Neuronal stem cell (in vitro differentiated cells): ENCODE data around the gene GPR62.

Experiments used
- DNase-seq: peaks from one replicate; pipeline ENCODE4 v3.0.0-alpha.2; 2013; ENCODE audit warnings: low spot score
- H2AFZ ChIP-seq: one replicate; pipeline ENCODE4 v1.6.1; 2013; ENCODE audit warnings: mild to moderate bottlenecking, low read length, inconsistent platforms
- H2AK5ac ChIP-seq: 2 replicates; pipeline ENCODE4 v1.6.1; 2013; ENCODE audit warnings: low read depth, mild to moderate bottlenecking, inconsistent platforms, low read length, moderate library complexity, mixed read lengths
- H2BK120ac ChIP-seq: 2 replicates; pipeline ENCODE4 v1.6.1; 2013; ENCODE audit warnings: low read depth, mild to moderate bottlenecking, inconsistent platforms, low read length, moderate library complexity, mixed read lengths
- H2BK12ac ChIP-seq: one replicate; pipeline ENCODE4 v1.6.1; 2013; ENCODE audit warnings: low read length, inconsistent platforms
- H2BK15ac ChIP-seq: 2 replicates; pipeline ENCODE4 v1.6.1; 2013; ENCODE audit warnings: mild to moderate bottlenecking, low read length, inconsistent platforms, mixed read lengths
- H2BK5ac ChIP-seq: one replicate; pipeline ENCODE4 v1.6.1; 2013; ENCODE audit warnings: inconsistent platforms, mild to moderate bottlenecking, low read length, moderate library complexity
- H3K14ac ChIP-seq: one replicate; pipeline ENCODE4 v1.6.1; 2013; ENCODE audit warnings: low read length, inconsistent platforms
- H3K18ac ChIP-seq: 2 replicates; pipeline ENCODE4 v1.6.1; 2013; ENCODE audit warnings: low read length, inconsistent platforms
- H3K23ac ChIP-seq: 2 replicates; pipeline ENCODE4 v1.6.1; 2013; ENCODE audit warnings: low read depth, mild to moderate bottlenecking, mixed read lengths, low read length, inconsistent platforms; ENCODE audit not compliant: poor library complexity
- H3K27ac ChIP-seq: replicated peaks from 3 replicates; pipeline ENCODE4 v1.5.1; 2013; ENCODE audit warnings: low read length, inconsistent platforms
- H3K27me3 ChIP-seq, 3 experiments: 2 replicates each; pipeline ENCODE4 v1.6.1; 2013; ENCODE audit warnings: low read length in 3 of 3, mild to moderate bottlenecking in 2 of 3, inconsistent platforms in 1 of 3, low read depth in 1 of 3, mixed read lengths in 1 of 3, moderate library complexity in 1 of 3; ENCODE audit not compliant: control insufficient read depth in 3 of 3, insufficient read depth in 3 of 3
- H3K36me3 ChIP-seq, 2 donors: replicated peaks in 1 of 2; 2 replicates each; pipeline ENCODE4 v1.6.1; 2013; ENCODE audit warnings: low read length in 2 of 2; ENCODE audit not compliant: control insufficient read depth in 2 of 2, insufficient read depth in 2 of 2
- H3K4ac ChIP-seq: 2 replicates; pipeline ENCODE4 v1.6.1; 2013; ENCODE audit warnings: inconsistent platforms, mild to moderate bottlenecking, low read length, moderate library complexity
- H3K4me1 ChIP-seq, 2 donors: 1 replicate in 1 of 2; 2 replicates in 1 of 2; pipeline ENCODE4 v1.6.1; 2013; ENCODE audit warnings: low read length in 2 of 2, low read depth in 1 of 2; ENCODE audit not compliant: control insufficient read depth in 2 of 2, insufficient read depth in 1 of 2
- H3K4me2 ChIP-seq: one replicate; pipeline ENCODE4 v1.6.1; 2013; ENCODE audit warnings: mild to moderate bottlenecking, low read length, inconsistent platforms; ENCODE audit not compliant: insufficient read depth, poor library complexity, severe bottlenecking
- H3K4me3 ChIP-seq, 2 donors: 2 replicates each; pipeline ENCODE4 v1.5.1; 2013; ENCODE audit warnings: low read length in 2 of 2, mild to moderate bottlenecking in 2 of 2, inconsistent platforms in 1 of 2, moderate library complexity in 1 of 2
- H3K79me1 ChIP-seq: one replicate; pipeline ENCODE4 v1.6.1; 2013; ENCODE audit warnings: low read depth, mild to moderate bottlenecking, inconsistent platforms, low read length, moderate library complexity
- H3K9ac ChIP-seq: one replicate; pipeline ENCODE4 v1.6.1; 2013; ENCODE audit warnings: mild to moderate bottlenecking, low read depth, low read length, inconsistent platforms; ENCODE audit not compliant: poor library complexity
- H3K9me3 ChIP-seq, 2 donors: replicated peaks in 1 of 2; 2 replicates each; pipeline versions ENCODE3 to v1.6.1; 2013; ENCODE audit warnings: low read length in 2 of 2, mild to moderate bottlenecking in 2 of 2, inconsistent platforms in 1 of 2, low read depth in 1 of 2, mixed read lengths in 1 of 2, moderate library complexity in 1 of 2; ENCODE audit not compliant: control insufficient read depth in 2 of 2, insufficient read depth in 1 of 2
- H4K8ac ChIP-seq: one replicate; pipeline ENCODE4 v1.6.1; 2013; ENCODE audit warnings: low read depth, mild to moderate bottlenecking, inconsistent platforms, low read length, moderate library complexity
- H4K91ac ChIP-seq: one replicate; pipeline ENCODE4 v1.6.1; 2013; ENCODE audit warnings: low read length, low read depth, mild to moderate bottlenecking, inconsistent platforms; ENCODE audit not compliant: poor library complexity
- WGBS, 2 donors: extraction: QIAGEN DNeasy Blood & Tissue Kit; methylation state at CpG; one replicate each; pipeline ENCODE4 v1.1.7; 2013; ENCODE audit warnings: missing lambda C conversion rate in 2 of 2, mixed read lengths in 1 of 2; ENCODE audit not compliant: insufficient read length in 2 of 2, insufficient replicate concordance in 1 of 2; ENCODE audit errors: extremely low coverage in 2 of 2; 5-methylcytosine and 5-hydroxymethylcytosine counted together

GPR62 gene

DNA sequence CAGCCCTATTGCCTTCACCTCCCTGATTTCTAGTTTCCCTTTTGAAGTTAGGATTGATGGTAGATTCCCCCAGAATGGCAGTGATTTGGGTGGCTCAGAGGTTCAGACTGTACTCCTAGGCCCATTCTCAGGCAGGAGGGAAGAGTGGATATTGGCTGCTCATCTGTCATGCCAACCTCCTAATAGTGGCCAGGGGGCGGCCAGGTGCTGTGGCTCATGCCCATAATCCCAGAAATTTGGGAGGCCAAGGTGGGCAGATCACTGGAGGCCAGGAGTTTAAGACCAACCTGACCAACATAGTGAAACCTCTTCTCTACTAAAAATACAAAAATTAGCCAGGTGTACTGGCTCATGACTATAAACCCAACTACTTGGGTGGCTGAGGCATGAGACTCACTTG, 24.7 kb upstream of the GPR62 start:
- WGBS, 2 donors: no CpG with 5 or more reads among the region's 1 CpG
- H2BK12ac ChIP-seq: no peak overlapping the region
- no peak overlapping the region for H2BK120ac ChIP-seq
- H3K9me3 ChIP-seq: no peaks in the 10 kb centered on the region
- peaks cover 31 to 39% of the 10 kb centered on the region in 2 donors for H3K36me3 ChIP-seq
- no peaks in the 10 kb centered on the region for H3K27me3 ChIP-seq
- DNase-seq: no peak
- no peak overlapping the region for H3K4ac ChIP-seq
- H3K23ac ChIP-seq: no peak overlapping the region
- H3K4me1 ChIP-seq: no peaks in the 10 kb centered on the region
- no peak overlapping the region for H2AFZ ChIP-seq
- H3K9ac ChIP-seq: no peak overlapping the region
- no peak overlapping the region for H2BK15ac ChIP-seq
- no peak overlapping the region for H3K18ac ChIP-seq
- no peak overlapping the region for H3K27ac ChIP-seq
- no peak overlapping the region for H3K4me2 ChIP-seq
- H4K8ac ChIP-seq: no peak overlapping the region
- H2AK5ac ChIP-seq: no peak overlapping the region
- H3K14ac ChIP-seq: no peak overlapping the region
- H2BK5ac ChIP-seq: no peak overlapping the region
- no peak overlapping the region for H4K91ac ChIP-seq
- no peak overlapping the region for H3K4me3 ChIP-seq
- H3K79me1 ChIP-seq: peaks cover 3% of the 10 kb centered on the region

DNA sequence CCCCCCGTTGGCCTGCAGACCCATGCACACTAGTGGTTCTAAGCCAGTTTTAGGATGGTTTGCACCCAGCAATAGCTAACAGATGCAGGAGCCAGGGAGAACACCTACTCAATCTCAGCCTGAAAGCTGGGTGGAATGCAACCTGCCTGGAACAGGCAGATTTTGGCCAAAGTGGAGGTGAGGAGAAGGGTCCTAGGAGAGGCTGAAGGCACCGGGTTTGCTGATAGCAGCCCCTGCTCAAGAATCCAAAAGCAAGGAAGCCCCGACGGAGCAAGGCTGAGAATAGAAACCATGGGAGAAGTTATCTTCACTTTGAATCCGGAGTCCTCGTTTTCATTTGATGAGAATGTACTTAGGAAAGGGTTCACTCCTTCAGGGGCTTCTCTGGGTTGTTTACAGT, 23.4 kb upstream of the GPR62 start:
- Histone ChIP-seq H3K27me3 (no peaks in the 10 kb centered on the region), H2BK15ac (no peak overlapping the region), H2AK5ac (no peak overlapping the region), H3K36me3 (peaks cover 39 to 52% of the 10 kb centered on the region in 2 donors), H3K14ac (no peak overlapping the region), H3K4me1 (no peaks in the 10 kb centered on the region), H2BK12ac (no peak overlapping the region), H2BK120ac (no peak overlapping the region), H3K4ac (no peak overlapping the region), H4K8ac (no peak overlapping the region), H3K23ac (no peak overlapping the region), H3K4me2 (no peak overlapping the region), H3K18ac (no peak overlapping the region), H2AFZ (no peak overlapping the region), H3K9me3 (no peaks in the 10 kb centered on the region), H3K9ac (no peak overlapping the region), H2BK5ac (no peak overlapping the region), H4K91ac (no peak overlapping the region), H3K79me1 (peaks cover 3% of the 10 kb centered on the region), H3K27ac (no peak overlapping the region), H3K4me3 (no peak overlapping the region)
- no peak for DNase-seq
- WGBS, 2 donors: no CpG with 5 or more reads among the region's 6 CpGs

DNA sequence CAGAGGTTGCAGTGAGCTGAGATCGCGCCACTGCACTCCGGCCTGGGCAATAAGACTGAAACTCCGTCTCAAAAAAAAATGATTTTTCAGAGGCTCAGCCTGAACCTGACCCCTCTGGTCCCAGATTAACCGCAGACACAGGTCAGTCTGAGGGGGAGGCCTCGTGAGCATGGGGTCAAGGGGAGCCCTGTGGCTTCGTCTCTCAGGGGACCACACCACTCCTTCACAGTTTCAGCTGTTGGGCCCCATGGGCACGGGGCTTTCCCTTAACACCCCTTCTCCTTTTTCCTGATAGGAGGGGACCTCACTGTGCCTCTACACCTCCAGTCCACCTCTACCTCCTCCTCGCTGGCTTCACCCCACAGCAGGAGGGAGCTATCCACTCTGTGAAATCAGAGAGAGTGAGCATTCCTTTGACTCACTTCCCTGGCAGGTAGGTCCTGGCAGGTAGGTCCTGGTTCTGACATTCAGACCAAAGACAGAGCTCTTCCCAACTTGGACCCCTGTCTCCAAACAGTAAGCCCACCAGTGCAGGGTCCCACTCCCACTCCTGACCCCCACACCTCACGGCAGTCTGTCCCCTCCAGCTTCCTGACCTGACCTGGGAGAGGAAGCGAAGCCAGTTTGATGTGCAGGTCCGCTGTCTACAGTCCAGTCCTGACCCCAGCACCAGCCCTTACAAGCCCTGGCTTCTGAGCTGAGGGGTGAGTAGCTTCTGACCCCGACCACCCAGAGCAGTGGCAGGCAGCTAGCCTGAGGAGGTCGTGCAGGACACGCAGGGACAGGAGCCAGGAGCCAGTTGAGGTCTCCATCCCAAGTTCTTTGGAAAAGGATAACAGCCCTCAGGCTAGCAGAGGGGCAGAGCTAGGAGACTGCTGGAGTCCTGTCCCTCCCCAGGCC, 22.5 kb upstream of the GPR62 start:
- no peak overlapping the region for H3K27ac ChIP-seq
- WGBS, 2 donors: no CpG with 5 or more reads among the region's 15 CpGs
- H2AFZ ChIP-seq: no peak overlapping the region
- H3K4ac ChIP-seq: no peak overlapping the region
- peak overlapping the region; percentile 10 for H2BK12ac ChIP-seq
- H3K23ac ChIP-seq: no peak overlapping the region
- no peaks in the 10 kb centered on the region for H3K9me3 ChIP-seq
- DNase-seq: no peak
- H4K91ac ChIP-seq: no peak overlapping the region
- peak overlapping the region; percentile 60 for H3K9ac ChIP-seq
- H3K79me1 ChIP-seq: peaks cover 3% of the 10 kb centered on the region
- H3K4me3 ChIP-seq: no peak overlapping the region
- H3K18ac ChIP-seq: no peak overlapping the region
- H3K4me1 ChIP-seq: no peaks in the 10 kb centered on the region
- no peak overlapping the region for H2BK120ac ChIP-seq
- H3K36me3 ChIP-seq: peaks cover 44 to 62% of the 10 kb centered on the region in 2 donors
- no peak overlapping the region for H2AK5ac ChIP-seq
- no peak overlapping the region for H2BK5ac ChIP-seq
- H2BK15ac ChIP-seq: no peak overlapping the region
- H3K14ac ChIP-seq: no peak overlapping the region
- no peak overlapping the region for H3K4me2 ChIP-seq
- peak overlapping the region; percentile 3 for H4K8ac ChIP-seq
- no peaks in the 10 kb centered on the region for H3K27me3 ChIP-seq

DNA sequence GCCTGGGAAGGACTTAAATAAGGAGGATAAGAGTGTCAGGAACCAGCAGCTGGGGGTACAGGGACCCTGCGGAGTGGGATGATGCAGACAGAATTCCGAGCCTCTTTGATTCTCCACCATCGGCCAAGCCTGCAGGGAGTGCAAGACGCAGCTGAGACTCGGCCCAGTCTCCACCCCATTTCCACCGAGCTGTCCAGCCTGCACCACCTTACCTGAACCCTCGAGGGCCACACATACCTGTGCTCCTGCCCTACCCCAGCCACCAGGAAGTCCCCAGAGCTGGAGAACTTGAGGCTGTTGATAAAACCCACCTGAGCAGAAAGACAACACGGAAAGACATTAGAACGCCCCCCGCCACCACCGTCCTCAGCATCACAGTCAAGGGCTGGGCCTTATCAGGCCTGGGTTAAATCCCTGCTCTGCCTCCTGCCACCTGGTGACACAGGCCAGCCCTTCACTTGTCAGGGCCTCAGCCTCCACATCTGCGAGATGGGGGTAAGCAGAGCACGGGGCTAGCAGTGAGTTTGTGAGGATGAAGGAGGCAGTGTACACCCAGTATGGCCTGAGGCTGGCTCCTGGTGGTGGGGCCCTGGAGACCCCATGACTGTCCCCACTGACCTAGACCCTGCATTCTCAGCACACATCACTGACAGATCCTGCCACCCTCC, 21.6 kb upstream of the GPR62 start:
- Histone ChIP-seq H3K4me3 (no peak overlapping the region), H3K4me1 (no peaks in the 10 kb centered on the region), H2BK5ac (no peak overlapping the region), H3K4me2 (no peak overlapping the region), H3K36me3 (peaks cover 50 to 70% of the 10 kb centered on the region in 2 donors), H3K14ac (no peak overlapping the region), H3K9me3 (no peaks in the 10 kb centered on the region), H3K9ac (no peak overlapping the region), H3K4ac (no peak overlapping the region), H3K27ac (no peak overlapping the region), H4K8ac (no peak overlapping the region), H3K27me3 (no peaks in the 10 kb centered on the region), H3K23ac (no peak overlapping the region), H4K91ac (no peak overlapping the region), H2AK5ac (no peak overlapping the region), H3K79me1 (no peaks in the 10 kb centered on the region), H3K18ac (no peak overlapping the region), H2AFZ (no peak overlapping the region), H2BK15ac (no peak overlapping the region), H2BK120ac (no peak overlapping the region), H2BK12ac (no peak overlapping the region)
- no CpG with 5 or more reads among the region's 13 CpGs for WGBS, 2 donors
- DNase-seq: no peak
